Activated effector memory CD4-positive, alpha-beta T cell treated with Interleukin-2 at 50 U/mL for 16 hours (primary cell): Measurements from ENCODE around the gene DPP4.

Source experiments
- DNase-seq: peaks from one replicate; pipeline ENCODE4 v3.0.0-alpha.2; 2020

DPP4 gene

GRCh38 chr2:162073888-162074631 lies at the start of gene DPP4:
Gene DPP4 (minus strand): TSS chr2:162074215. CDS start chr2:162073981, 234 bp downstream.
- DNase-seq, result peak; percentile 50

GRCh38 chr2:162118166-162119031 lies 44.4 kb upstream of the DPP4 start:
- DNase-seq, result no peak

DNA sequence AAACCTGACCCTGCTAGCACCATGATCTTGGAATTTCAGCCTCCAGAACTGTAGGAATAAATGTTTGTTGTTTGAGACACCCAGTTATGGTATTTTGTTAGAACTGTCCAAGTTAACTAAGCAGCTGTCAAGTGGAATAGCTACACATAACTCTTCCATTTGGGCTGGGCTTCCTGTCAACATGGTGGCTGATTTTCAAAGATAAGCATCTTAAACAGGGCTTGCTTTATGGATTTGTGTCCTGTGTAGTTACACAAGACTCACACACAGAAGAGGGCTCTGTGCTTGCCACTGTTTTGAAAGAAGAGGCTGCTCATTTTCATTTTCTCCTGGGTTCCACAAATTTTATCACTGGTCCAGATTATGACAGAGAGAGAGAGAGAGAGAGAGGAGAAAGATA lies 42.3 kb upstream of the DPP4 start:
- no peak for DNase-seq

DNA sequence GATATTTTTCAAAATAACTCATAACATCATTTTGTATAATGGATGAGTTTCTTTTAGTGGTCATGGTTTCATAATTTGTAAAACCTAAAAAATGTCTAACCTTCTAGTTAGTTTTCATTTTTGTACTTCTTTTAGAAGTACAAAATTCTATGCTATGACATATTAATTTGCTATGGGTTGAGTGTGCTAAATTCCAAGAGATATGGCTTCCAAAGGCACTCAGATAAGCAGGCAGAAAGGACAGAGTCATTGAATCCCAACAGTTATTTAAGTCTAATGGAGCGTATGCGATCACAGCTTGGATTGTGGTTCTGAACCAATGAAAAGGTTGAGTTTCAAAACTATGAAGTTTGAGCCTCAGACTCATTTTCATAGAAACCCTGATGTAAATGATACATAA lies 41.1 kb upstream of the DPP4 start:
- no peak for DNase-seq

DNA sequence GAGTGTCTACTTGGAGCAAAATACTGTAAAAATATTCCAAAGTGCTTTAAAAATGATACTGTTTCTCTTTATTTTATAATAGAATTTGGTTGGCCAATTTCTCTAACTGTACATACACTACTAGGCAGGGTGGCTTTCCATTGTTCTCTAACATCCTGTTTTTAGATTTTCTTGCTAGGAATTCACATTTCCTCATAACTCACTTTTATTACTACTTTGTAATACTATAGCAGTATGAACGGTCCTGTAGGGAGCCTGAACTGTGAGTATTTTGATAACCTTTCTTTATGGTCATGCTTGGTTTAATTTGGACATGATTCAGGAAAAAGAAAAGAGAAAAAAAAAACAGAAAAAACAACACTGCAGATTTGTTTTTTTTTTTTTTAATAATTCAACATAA lies 40.3 kb upstream of the DPP4 start:
- no peak for DNase-seq

- no peak for DNase-seq
Observed at GRCh38 chr2:162113776-162114168, 39.8 kb upstream of the DPP4 start.

DNA sequence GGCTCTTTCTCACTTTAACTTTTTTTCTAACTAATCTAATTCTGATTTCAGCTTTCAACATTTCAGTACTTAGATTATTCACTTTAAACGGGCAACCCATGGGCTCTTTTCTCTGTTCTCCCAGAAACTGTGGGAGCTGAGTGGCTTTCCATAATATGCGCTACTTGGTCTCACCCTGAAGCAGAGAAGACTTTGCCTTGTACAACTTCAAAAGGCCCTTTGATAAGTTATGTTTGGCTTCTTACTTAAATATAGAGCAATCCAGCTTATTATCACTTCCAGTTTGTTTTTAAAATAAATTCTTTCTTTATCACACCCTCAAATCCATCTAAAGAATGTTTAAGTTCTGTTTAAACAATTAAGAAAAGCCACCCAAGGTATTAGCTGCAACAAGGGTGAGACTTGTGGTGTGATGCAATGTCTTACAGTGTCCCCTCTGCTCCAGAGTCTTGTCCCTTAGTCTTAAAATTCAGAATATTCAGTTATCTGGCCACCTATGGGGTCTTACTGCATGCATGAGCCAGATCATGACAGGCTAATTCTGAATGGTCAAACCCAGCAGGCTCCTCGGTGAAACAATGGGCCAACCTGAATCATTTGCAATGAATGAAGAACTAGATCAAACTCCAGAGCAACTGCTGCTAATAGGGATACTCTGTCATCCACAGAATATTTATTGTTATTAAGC lies 39.2 kb upstream of the DPP4 start:
- no peak for DNase-seq

DNA sequence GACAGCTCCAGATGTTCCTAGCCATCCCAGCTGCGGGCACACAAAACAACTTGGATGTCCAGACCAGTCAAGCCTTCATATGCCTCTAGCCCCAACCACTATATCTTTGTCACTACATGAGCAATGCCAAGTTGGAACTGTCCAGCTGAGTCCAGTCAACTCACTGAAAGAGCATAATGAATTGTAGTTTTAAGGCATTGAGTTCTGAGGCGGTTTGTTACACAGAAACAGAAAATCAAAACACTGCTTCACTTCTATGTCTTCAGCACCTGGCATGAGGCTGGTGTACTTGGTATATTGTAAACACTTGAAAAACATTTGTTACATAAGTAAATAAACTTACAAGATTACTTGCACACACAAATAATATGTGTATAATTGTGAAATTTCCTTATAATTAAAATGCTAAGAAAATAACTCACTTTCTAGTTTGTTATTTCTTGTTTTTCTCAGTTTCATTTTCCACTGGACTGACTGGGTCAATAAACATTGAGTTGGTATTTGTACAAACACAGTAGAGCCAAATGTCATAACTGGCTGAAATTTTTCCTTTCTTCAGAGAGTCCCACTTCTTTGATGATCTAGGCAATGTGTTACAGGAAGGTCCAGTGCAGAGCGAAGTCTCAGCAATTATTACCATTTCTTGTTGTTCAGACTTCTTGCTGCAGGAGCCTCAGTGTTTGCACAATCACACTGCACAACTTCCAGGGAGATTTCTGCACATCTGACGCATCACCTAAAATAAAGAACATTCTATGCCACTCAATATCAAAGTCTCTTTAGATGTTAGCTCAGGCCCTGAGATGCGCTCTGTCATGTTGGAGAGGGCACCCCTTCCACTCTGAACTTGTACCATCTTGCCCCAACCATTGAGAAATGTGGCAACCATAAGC lies 38.2 kb upstream of the DPP4 start:
- DNase-seq, result no peak

DNA sequence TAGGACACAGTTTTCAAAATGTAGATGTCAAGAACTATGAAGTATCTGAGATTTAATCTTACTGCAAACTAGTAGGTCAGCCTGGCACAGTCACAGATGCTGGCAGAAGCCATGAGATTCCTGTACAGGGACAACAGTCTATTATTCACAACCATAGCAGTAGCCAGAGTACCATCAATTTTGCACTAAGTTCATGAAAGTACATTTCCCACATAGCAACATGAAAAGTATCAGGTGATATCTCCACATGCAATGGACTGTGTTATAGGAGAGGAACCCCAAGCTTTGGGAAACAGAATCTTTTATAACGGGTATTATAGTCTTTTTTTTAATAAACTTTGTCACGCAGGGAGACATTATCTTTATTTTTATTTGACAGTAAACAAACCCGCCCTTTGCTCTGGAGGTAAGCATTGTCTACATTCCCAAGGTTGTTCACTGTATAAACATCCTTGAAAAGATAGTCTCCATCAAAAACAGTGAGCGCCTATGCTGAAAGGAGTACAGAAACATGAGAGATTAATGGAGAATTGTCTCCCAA lies 33.4 kb upstream of the DPP4 start:
- DNase-seq, result no peak

DNA sequence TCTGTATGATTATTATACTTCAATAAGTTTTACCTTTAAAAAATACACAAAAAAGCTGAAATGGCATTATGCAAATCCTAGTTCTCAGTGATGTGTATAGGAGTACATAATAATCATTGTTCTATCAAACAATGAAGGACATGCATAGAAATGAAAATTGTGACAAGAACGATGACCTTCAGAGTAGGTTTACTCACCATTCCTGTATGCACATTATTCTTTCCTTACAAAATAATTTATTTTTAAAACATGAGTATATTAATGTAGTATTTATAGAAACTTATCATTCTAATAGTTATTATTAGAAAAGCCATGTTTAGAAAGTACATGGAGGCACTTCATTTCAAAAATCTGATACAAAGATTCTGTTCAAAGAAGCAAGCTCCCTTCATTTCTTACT lies 32.7 kb upstream of the DPP4 start:
- DNase-seq, result no peak

GRCh38 chr2:162106146-162106551 lies 32.1 kb upstream of the DPP4 start:
- no peak for DNase-seq

GRCh38 chr2:162103443-162104009 lies 29.5 kb upstream of the DPP4 start:
- DNase-seq, result no peak

DNA sequence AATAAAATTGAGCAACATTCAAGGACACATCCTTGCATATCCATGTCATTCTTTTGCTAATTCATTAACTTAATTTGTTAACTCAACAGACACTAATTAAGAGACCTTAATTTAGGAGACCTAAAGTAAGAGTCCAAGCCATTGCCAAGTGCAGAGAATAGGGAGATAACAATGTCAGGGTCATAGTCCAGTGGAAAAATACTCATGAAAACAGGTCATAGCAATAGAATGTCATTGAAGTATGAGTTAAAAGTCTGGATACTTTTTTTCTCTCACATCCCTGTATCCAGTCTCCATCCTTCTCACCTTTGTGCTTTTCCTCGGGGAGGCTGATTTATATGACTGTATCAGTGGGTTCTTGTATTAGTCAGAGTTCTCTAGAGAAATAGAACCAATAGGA lies 26.6 kb upstream of the DPP4 start:
- no peak for DNase-seq

DNA sequence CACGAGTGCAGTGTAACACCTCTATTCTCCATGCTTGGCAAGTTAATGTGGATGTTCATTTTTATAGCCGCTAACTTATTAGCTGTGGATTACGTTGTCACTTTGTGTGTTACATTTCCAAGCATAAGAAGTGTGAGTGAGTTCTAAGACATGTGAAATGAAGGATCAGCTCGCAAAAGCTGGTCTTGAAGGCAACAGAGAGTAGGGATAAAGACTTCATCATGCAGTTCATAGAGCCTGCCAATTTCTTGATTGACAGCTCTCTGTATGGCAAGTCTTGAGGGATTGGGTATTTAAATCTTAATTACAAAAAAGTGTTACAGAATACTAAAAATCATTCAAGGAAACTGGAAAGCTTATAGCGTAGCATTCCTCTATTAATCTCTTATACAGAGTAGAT lies 25.8 kb upstream of the DPP4 start:
- DNase-seq, result no peak

DNA sequence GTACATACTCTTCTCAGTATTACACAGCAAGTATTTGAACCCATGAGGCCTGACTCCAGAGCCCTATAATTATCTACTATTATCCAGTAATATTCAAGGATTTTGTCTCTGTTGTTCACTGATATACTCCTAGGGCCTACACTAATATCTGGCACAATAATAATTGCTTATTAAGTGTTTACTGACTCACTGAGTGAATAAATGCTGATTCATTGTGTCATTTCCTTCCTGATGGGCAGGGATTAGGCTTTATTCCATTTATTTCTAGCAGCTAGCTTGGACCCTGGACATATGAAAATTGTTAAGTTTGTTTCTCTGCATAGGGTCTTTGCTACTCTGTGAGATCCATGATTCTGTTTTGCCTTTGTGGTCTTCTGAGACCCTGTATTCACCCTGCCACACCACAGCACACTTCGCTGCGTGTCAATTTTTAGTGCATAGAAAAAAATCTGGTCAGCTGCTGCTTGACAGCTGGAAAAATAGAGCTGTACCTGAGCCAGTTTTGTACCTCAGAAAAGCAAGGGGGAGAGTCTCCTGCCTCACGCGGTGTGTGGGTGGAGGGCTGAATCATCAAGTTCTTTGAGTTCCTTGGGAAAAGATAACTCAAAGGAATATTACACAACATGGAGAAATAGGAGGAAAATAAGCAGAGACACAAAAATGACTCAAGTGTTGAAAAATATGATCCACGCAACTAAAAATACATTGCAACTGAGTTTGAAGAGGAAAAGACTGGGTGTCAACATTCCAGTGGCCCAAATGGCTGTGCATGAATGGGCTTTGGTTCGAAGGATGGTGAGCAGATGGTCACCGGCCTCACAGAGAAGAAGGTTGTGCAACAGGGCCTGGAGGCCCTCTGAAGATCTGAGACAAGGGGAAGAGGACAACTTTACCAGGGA lies 18.9 kb upstream of the DPP4 start:
- no peak for DNase-seq

- no peak for DNase-seq
Observed at GRCh38 chr2:162092008-162092390, 18.0 kb upstream of the DPP4 start.

GRCh38 chr2:162091325-162092007 lies 17.5 kb upstream of the DPP4 start:
- DNase-seq, result no peak

DNA sequence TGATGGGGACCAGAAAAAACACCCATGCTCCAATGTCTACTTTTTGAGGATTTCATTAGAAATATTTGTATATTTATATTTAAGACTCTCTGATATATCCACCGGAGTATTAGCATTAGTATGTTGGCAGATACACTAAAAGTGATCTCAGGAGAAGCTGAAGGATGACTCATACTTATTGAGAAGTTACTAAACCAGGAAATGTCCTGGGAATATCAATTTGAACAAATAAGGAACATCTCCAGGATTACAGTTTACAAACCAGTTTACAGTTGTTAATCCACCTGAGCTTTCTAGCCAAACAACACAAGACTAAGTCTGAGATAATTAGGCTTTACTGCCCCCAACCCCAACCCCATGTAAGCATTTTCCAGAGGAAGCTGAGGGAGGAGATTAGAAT lies 16.1 kb upstream of the DPP4 start:
- DNase-seq, result no peak

GRCh38 chr2:162086904-162087303 lies 12.9 kb upstream of the DPP4 start:
- DNase-seq, result no peak
